AG04450 (cell line): Measurements from ENCODE around the gene KNTC1. TPM values are rescaled to one million over a fixed set of nuclear protein-coding genes. Genes with fewer than 3 reads are reported as not detected.
"Not testable (repeated sequence)": the region's sequence is repeated elsewhere in the genome, so short reads cannot be mapped to it uniquely, and the experiment has no call there.

ENCODE experiments used
- CTCF ChIA-PET: fragments of 300-600, 350-600 bp; formaldehyde crosslinking; extraction: SDS; loops from one replicate; lab custom pipeline; 2022; ENCODE audit warnings: antibody characterized with exemption, inconsistent platforms; lab: Charles Lee
- POLR2A ChIA-PET: fragments of 350-600 bp; formaldehyde crosslinking; extraction: SDS; loops from one replicate; lab custom pipeline; 2021; ENCODE audit warnings: antibody characterized with exemption, inconsistent platforms; lab: Yijun Ruan, JAX
- DNase-seq: peaks from one replicate; pipeline ENCODE4 v3.0.0-alpha.2; 2011; ENCODE audit warnings: low read depth, low spot score
- H3K27ac ChIP-seq: one replicate; pipeline ENCODE4 v1.5.1; 2012; ENCODE audit warnings: low read depth, low read length, control low read depth
- H3K27me3 ChIP-seq: one replicate; pipeline ENCODE4 v1.6.0; 2012; ENCODE audit warnings: low read length; ENCODE audit not compliant: control insufficient read depth, insufficient read depth
- H3K4me3 ChIP-seq: 2 replicates; pipeline ENCODE4 v1.5.1; 2011; ENCODE audit warnings: mild to moderate bottlenecking, low read depth, low read length, control low read depth
- H3K9me3 ChIP-seq: 2 replicates; pipeline ENCODE4 v1.5.1; 2012; ENCODE audit warnings: low read length; ENCODE audit not compliant: control insufficient read depth, insufficient read depth
- CTCF ChIP-seq: IDR thresholded peaks from 2 replicates; pipeline ENCODE4 v1.5.1; 2011; ENCODE audit warnings: low read depth, low read length, control low read depth, inconsistent platforms
- polyA plus RNA-seq: library from polyadenylated mRNA; depleted of rRNA; stranded (reverse); fragments of >200 nt; gene quantifications from 2 replicates; pipeline ENCODE4 v1.2.3, GENCODE V29; 2011

Gene KNTC1
- polyA plus RNA-seq, 1 experiment, result 10.0 TPM

- no peaks in the 10 kb centered on the region for H3K9me3 ChIP-seq
- TF ChIP-seq CTCF, result no peak
- ChIA-PET CTCF (no interaction called here), POLR2A (no interaction called here)
- no peak overlapping the region for H3K4me3 ChIP-seq
- no peaks in the 10 kb centered on the region for H3K27me3 ChIP-seq
- H3K27ac ChIP-seq, result no peak overlapping the region
- DNase-seq, result no peak
Measured at GRCh38 chr12:122563361-122563760, 36.3 kb downstream of the KNTC1 start.

GRCh38 chr12:122566816-122567215 lies 39.8 kb downstream of the KNTC1 start:
- H3K27me3 ChIP-seq, H3K27ac ChIP-seq, H3K9me3 ChIP-seq, POLR2A ChIA-PET, DNase-seq, H3K4me3 ChIP-seq: not testable (repeated sequence)
- CTCF ChIA-PET, result interaction anchor here (0.6 kb wide), 1 partner anchor 644 kb away, joined by 7 read pairs; no protein-coding TSS in a partner anchor

- H3K27ac ChIP-seq, result no peak overlapping the region
- no peaks in the 10 kb centered on the region for H3K9me3 ChIP-seq
- DNase-seq, result no peak
- ChIA-PET POLR2A (no interaction called here), CTCF (no interaction called here)
- no peaks in the 10 kb centered on the region for H3K27me3 ChIP-seq
- no peak overlapping the region for H3K4me3 ChIP-seq
- TF ChIP-seq CTCF, result no peak
Measured at GRCh38 chr12:122569288-122569687, 42.2 kb downstream of the KNTC1 start.

GRCh38 chr12:122570006-122570405 lies 43.0 kb downstream of the KNTC1 start:
- CTCF ChIA-PET, H3K9me3 ChIP-seq, H3K27me3 ChIP-seq, H3K27ac ChIP-seq, H3K4me3 ChIP-seq, POLR2A ChIA-PET: not testable (repeated sequence)
- peak; percentile 8 for DNase-seq

- H3K9me3 ChIP-seq, result no peaks in the 10 kb centered on the region
- no peak for TF ChIP-seq CTCF
- CTCF ChIA-PET, result no interaction called here
Measured at GRCh38 chr12:122571821-122572220, 44.8 kb downstream of the KNTC1 start.

GRCh38 chr12:122583294-122583693 lies 56.2 kb downstream of the KNTC1 start:
- CTCF ChIA-PET, result interaction anchor here (0.6 kb wide), 1 partner anchor 171 kb away, joined by 3 read pairs; no protein-coding TSS in a partner anchor
- H3K4me3 ChIP-seq, POLR2A ChIA-PET, DNase-seq, H3K27me3 ChIP-seq, H3K27ac ChIP-seq, H3K9me3 ChIP-seq: not testable (repeated sequence)

More at GRCh38 chr12:122571821-122572220, 44.8 kb downstream of the KNTC1 start:
- H3K4me3 ChIP-seq, result no peak overlapping the region
- no peak for DNase-seq
- H3K27ac ChIP-seq, result no peak overlapping the region
- POLR2A ChIA-PET, result no interaction called here
- no peaks in the 10 kb centered on the region for H3K27me3 ChIP-seq
